NCI-H2171 (cell line): ENCODE data around the gene ZDHHC1.
A peak's percentile ranks its signal among the peaks of the same experiment; 100 is the strongest.
"Not testable (repeated sequence)": the region's sequence is repeated elsewhere in the genome, so short reads cannot be mapped to it uniquely, and the experiment has no call there.

ENCODE experiments used
- DNase-seq: peaks from one replicate; lab custom pipeline; 2025; lab: John Stamatoyannopoulos, UW

ZDHHC1 gene

GRCh38 chr16:67394155-67395104, 21.8 kb downstream of the ZDHHC1 start:
- DNase-seq: no peak

GRCh38 chr16:67393788-67394154, 22.5 kb downstream of the ZDHHC1 start:
- DNase-seq: peak; percentile 41

GRCh38 chr16:67393111-67393787, 23.0 kb downstream of the ZDHHC1 start, which contains the start of gene TPPP3:
TPPP3 (minus strand) TSS chr16:67393498; CDS start chr16:67391111, 2,387 bp downstream.
- DNase-seq: peak; percentile 77

GRCh38 chr16:67392301-67393059, 23.8 kb downstream of the ZDHHC1 start:
- DNase-seq: no peak

- DNase-seq: no peak
Observed at GRCh38 chr16:67391424-67392300, 24.6 kb downstream of the ZDHHC1 start.

- no peak for DNase-seq
Observed at GRCh38 chr16:67390816-67391423, 25.4 kb downstream of the ZDHHC1 start.

GRCh38 chr16:67389911-67390815, 26.1 kb downstream of the ZDHHC1 start:
- no peak for DNase-seq

- DNase-seq: peak; percentile 41
Observed at GRCh38 chr16:67388591-67388990, 27.7 kb downstream of the ZDHHC1 start.

- no peak for DNase-seq
Observed at GRCh38 chr16:67388191-67388590, 28.1 kb downstream of the ZDHHC1 start.

- no peak for DNase-seq
Observed at GRCh38 chr16:67387479-67388079, 28.7 kb downstream of the ZDHHC1 start.

- no peak for DNase-seq
Observed at GRCh38 chr16:67386861-67387455, 29.3 kb downstream of the ZDHHC1 start.

GRCh38 chr16:67384778-67385510, 31.3 kb downstream of the ZDHHC1 start:
- peak; percentile 20 for DNase-seq

- no peak for DNase-seq
Observed at GRCh38 chr16:67383284-67383683, 33.0 kb downstream of the ZDHHC1 start.

- DNase-seq: no peak
Observed at GRCh38 chr16:67378642-67379041, 37.6 kb downstream of the ZDHHC1 start.

GRCh38 chr16:67376012-67376411, 40.3 kb downstream of the ZDHHC1 start:
- not testable (repeated sequence) for DNase-seq

- DNase-seq: no peak
Observed at GRCh38 chr16:67372664-67373063, 43.6 kb downstream of the ZDHHC1 start.

- no peak for DNase-seq
Observed at GRCh38 chr16:67370661-67371060, 45.6 kb downstream of the ZDHHC1 start.

- no peak for DNase-seq
Observed at GRCh38 chr16:67364600-67365235, 51.6 kb downstream of the ZDHHC1 start.
